AML-193 (cell line): ENCODE measurements around the gene CACNA2D3.

Source experiments
- DNase-seq, 2 experiments: peaks; one replicate each; lab custom pipeline; 2025; lab: John Stamatoyannopoulos, UW

CACNA2D3 gene

GRCh38 chr3:54878145-54878544 is 755.8 kb downstream of the CACNA2D3 start:
- no peak for DNase-seq

GRCh38 chr3:54882129-54882833 is 759.9 kb downstream of the CACNA2D3 start:
- DNase-seq: no peak

- DNase-seq: no peak
These were observed 765.8 kb downstream of the CACNA2D3 start for GRCh38 chr3:54888162-54888561.

- no peak for DNase-seq
These were observed 766.5 kb downstream of the CACNA2D3 start for GRCh38 chr3:54888873-54889272.

GRCh38 chr3:54889731-54890130 is 767.4 kb downstream of the CACNA2D3 start:
- no peak for DNase-seq

- DNase-seq: no peak
These were observed 769.2 kb downstream of the CACNA2D3 start for GRCh38 chr3:54891540-54891897.

GRCh38 chr3:54892168-54892567 is 769.8 kb downstream of the CACNA2D3 start:
- no peak for DNase-seq

GRCh38 chr3:54895613-54896012 is 773.3 kb downstream of the CACNA2D3 start:
- no peak for DNase-seq

GRCh38 chr3:54897028-54897711 is 774.8 kb downstream of the CACNA2D3 start:
- DNase-seq: no peak

- DNase-seq: no peak
These were observed 776.9 kb downstream of the CACNA2D3 start for GRCh38 chr3:54899273-54899672.

GRCh38 chr3:54900838-54901591 is 778.7 kb downstream of the CACNA2D3 start:
- no peak for DNase-seq

- no peak for DNase-seq
These were observed 779.7 kb downstream of the CACNA2D3 start for GRCh38 chr3:54901906-54902685.

GRCh38 chr3:54905261-54905888 is 783.0 kb downstream of the CACNA2D3 start:
- no peak for DNase-seq

GRCh38 chr3:54905920-54906319 is 783.6 kb downstream of the CACNA2D3 start:
- DNase-seq: no peak

- DNase-seq: no peak
These were observed 784.4 kb downstream of the CACNA2D3 start for GRCh38 chr3:54906763-54907162.

- no peak for DNase-seq
These were observed 786.8 kb downstream of the CACNA2D3 start for GRCh38 chr3:54909191-54909590.

GRCh38 chr3:54914180-54914579 is 791.8 kb downstream of the CACNA2D3 start:
- no peak for DNase-seq

GRCh38 chr3:54915181-54915580 is 792.8 kb downstream of the CACNA2D3 start:
- no peak for DNase-seq

GRCh38 chr3:54915976-54916375 is 793.6 kb downstream of the CACNA2D3 start:
- DNase-seq: no peak

GRCh38 chr3:54916732-54917131 is 794.4 kb downstream of the CACNA2D3 start:
- no peak for DNase-seq

GRCh38 chr3:54917174-54917573 is 794.8 kb downstream of the CACNA2D3 start:
- no peak for DNase-seq

- no peak for DNase-seq
These were observed 795.5 kb downstream of the CACNA2D3 start for GRCh38 chr3:54917862-54918261.
